Left ventricle myocardium inferior (tissue), 1 donor: ENCODE measurements around the gene SRPK1. TPM values are rescaled to one million over a fixed set of nuclear protein-coding genes. Genes with fewer than 3 reads are reported as not detected.
A peak's percentile ranks its signal among the peaks of the same experiment; 100 is the strongest.

ENCODE experiments used
- DNase-seq: peaks from one replicate; pipeline ENCODE4 v3.0.0-alpha.2; 2020
- H3K27ac ChIP-seq: fragments of 200-600 bp; replicated peaks from 2 replicates; pipeline ENCODE4 v1.8.0; 2021
- H3K27me3 ChIP-seq: fragments of 200-600 bp; 2 replicates; pipeline ENCODE4 v1.8.0; 2021; ENCODE audit warnings: low read depth
- H3K36me3 ChIP-seq: fragments of 200-600 bp; 2 replicates; pipeline ENCODE4 v1.8.0; 2021
- H3K4me1 ChIP-seq: fragments of 200-600 bp; 2 replicates; pipeline ENCODE4 v1.8.0; 2021
- H3K4me3 ChIP-seq: fragments of 200-600 bp; 2 replicates; pipeline ENCODE4 v1.8.0; 2021; ENCODE audit warnings: mild to moderate bottlenecking, moderate library complexity
- H3K9me3 ChIP-seq: fragments of 200-600 bp; replicated peaks from 2 replicates; pipeline ENCODE4 v1.8.0; 2021
- CTCF ChIP-seq: fragments of 200-600 bp; IDR thresholded peaks from 2 replicates; pipeline ENCODE4 v1.8.0; 2021; ENCODE audit warnings: antibody characterized with exemption, mild to moderate bottlenecking, borderline replicate concordance
- intact Hi-C: fragments of 100-400 bp; cut with micrococcal nuclease; formaldehyde crosslinking; loops from one replicate; pipeline ENCODE4 v1.11.0; 2022
- total RNA-seq: library from RNA; stranded (reverse); fragmentation: NEBNext Ultra II Directional; extraction: Animal tissue kit (Norgen Biotek cat#: 25700); gene quantifications from one replicate; pipeline ENCODE4 v1.2.1, GENCODE V29; 2021
- donor health status: DM: no; HTN: yes; CAD: no; lungs with severe emphysema.

Gene SRPK1
- total RNA-seq, 1 donor from 2014 or later: 18.4 TPM

- DNase-seq: no peak
- Histone ChIP-seq H3K4me3 (no peak overlapping the region), H3K9me3 (no peaks in the 10 kb centered on the region), H3K36me3 (no peaks in the 10 kb centered on the region), H3K27ac (no peak overlapping the region), H3K27me3 (no peaks in the 10 kb centered on the region), H3K4me1 (peaks cover 3% of the 10 kb centered on the region)
- no peak for TF ChIP-seq CTCF
- intact Hi-C loops: no loop called here
Measured at GRCh38 chr6:35926509-35927215, 5.8 kb upstream of the SRPK1 start.

GRCh38 chr6:35925961-35926360 is 5.1 kb upstream of the SRPK1 start:
- intact Hi-C loops: no loop called here
- H3K27me3 ChIP-seq: no peaks in the 10 kb centered on the region

GRCh38 chr6:35924146-35924545 is 3.2 kb upstream of the SRPK1 start:
- H3K36me3 ChIP-seq: no peaks in the 10 kb centered on the region
- TF ChIP-seq CTCF: no peak
- H3K27ac ChIP-seq: no peak overlapping the region
- no peaks in the 10 kb centered on the region for H3K9me3 ChIP-seq
- no peak for DNase-seq
- intact Hi-C loops: no loop called here
- H3K4me1 ChIP-seq: peaks cover 21% of the 10 kb centered on the region
- no peak overlapping the region for H3K4me3 ChIP-seq
- H3K27me3 ChIP-seq: no peaks in the 10 kb centered on the region

More at GRCh38 chr6:35925961-35926360, 5.1 kb upstream of the SRPK1 start:
- no peaks in the 10 kb centered on the region for H3K36me3 ChIP-seq
- H3K9me3 ChIP-seq: no peaks in the 10 kb centered on the region
- no peak overlapping the region for H3K4me3 ChIP-seq
- peaks cover 9% of the 10 kb centered on the region for H3K4me1 ChIP-seq
- no peak overlapping the region for H3K27ac ChIP-seq
- no peak for TF ChIP-seq CTCF
- no peak for DNase-seq

GRCh38 chr6:35922139-35922554 is 1.2 kb upstream of the SRPK1 start:
- H3K36me3 ChIP-seq: no peaks in the 10 kb centered on the region
- no peaks in the 10 kb centered on the region for H3K27me3 ChIP-seq
- peaks cover 37% of the 10 kb centered on the region for H3K4me1 ChIP-seq
- no peak for TF ChIP-seq CTCF
- DNase-seq: no peak
- H3K9me3 ChIP-seq: no peaks in the 10 kb centered on the region
- no peak overlapping the region for H3K27ac ChIP-seq
- intact Hi-C loops: no loop called here
- H3K4me3 ChIP-seq: no peak overlapping the region

- H3K9me3 ChIP-seq: no peaks in the 10 kb centered on the region
- no peaks in the 10 kb centered on the region for H3K27me3 ChIP-seq
- DNase-seq: no peak
- H3K36me3 ChIP-seq: peaks cover 5% of the 10 kb centered on the region
- H3K27ac ChIP-seq: peak overlapping the region; percentile 82
- H3K4me1 ChIP-seq: peaks cover 37% of the 10 kb centered on the region
- no peak for TF ChIP-seq CTCF
- intact Hi-C loops: no loop called here
- peak overlapping the region; percentile 91 for H3K4me3 ChIP-seq
Measured at GRCh38 chr6:35919827-35920751, 809 bp downstream of the SRPK1 start.
